Left hindlimb (tissue), 1 donor: ENCODE results near the gene SULT1B1.

Source experiments
- DNase-seq: peaks from one replicate; pipeline ENCODE4 v3.0.0-alpha.2; 2018

The SULT1B1 gene

DNA sequence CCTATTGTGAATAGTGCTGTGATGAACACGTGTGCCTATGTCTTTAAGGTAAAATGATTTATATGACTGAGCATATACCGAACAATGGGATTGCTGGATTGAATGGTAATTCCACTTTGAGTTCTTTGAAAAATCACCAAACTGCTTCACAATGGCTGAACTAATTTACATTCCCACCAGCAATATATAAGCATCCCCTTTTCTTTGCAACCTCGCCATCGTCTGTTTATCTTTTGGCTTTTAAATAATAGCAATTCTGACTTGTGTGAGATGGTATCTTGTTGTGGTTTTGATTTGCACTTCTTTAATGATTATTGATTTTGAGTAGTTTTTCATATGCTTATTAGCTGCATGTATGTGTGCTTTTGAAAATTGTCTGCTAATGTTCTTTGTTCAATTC lies 75.6 kb downstream of the SULT1B1 start:
- DNase-seq = no peak
